Naive thymus-derived CD4-positive, alpha-beta T cell (primary cell): ENCODE results near the gene ZNF35. TPM values are rescaled to one million over a fixed set of nuclear protein-coding genes. Genes with fewer than 3 reads are reported as not detected.
A peak's percentile ranks its signal among the peaks of the same experiment; 100 is the strongest.

Experiments
- ATAC-seq: fragments of 150-1000 bp; cut with Tn5 transposase; 2 replicates; pipeline ENCODE4 v1.10.0; 2021; ENCODE audit warnings: mild to moderate bottlenecking, moderate library complexity
- CTCF ChIA-PET: fragments of 350-600 bp; sonication (Branson Sonifier 250); formaldehyde crosslinking; loops from one replicate; lab custom pipeline; 2021; ENCODE audit warnings: antibody characterized with exemption; lab: Charles Lee
- POLR2A ChIA-PET: fragments of 350-600 bp; sonication (Branson Sonifier 250); formaldehyde crosslinking; loops from one replicate; lab custom pipeline; 2021; ENCODE audit warnings: antibody characterized with exemption, inconsistent platforms; lab: Charles Lee
- DNase-seq, 9 donors: peaks; one replicate each; pipeline versions ENCODE4 v3.0.0 to v3.0.0-alpha.2; 2020 to 2022; ENCODE audit warnings: mixed read lengths in 1 of 9
- H3K27ac ChIP-seq: one replicate; pipeline ENCODE4 v1.7.0; 2013; ENCODE audit warnings: mild to moderate bottlenecking, low read depth, low read length, moderate library complexity
- H3K27me3 ChIP-seq, 2 donors: one replicate each; pipeline ENCODE4 v1.7.0; 2013; ENCODE audit warnings: low read length in 2 of 2, mild to moderate bottlenecking in 2 of 2, moderate library complexity in 2 of 2; ENCODE audit not compliant: control insufficient read depth in 2 of 2, insufficient read depth in 2 of 2
- H3K36me3 ChIP-seq, 3 experiments: 1 replicate in 2 of 3; 2 replicates in 1 of 3; pipeline ENCODE4 v1.7.0; 2013; ENCODE audit warnings: low read length in 3 of 3, mild to moderate bottlenecking in 3 of 3, moderate library complexity in 1 of 3; ENCODE audit not compliant: insufficient read depth in 3 of 3, control insufficient read depth in 2 of 3
- H3K4me1 ChIP-seq, 2 donors: one replicate each; pipeline ENCODE4 v1.7.0; 2013; ENCODE audit warnings: low read length in 2 of 2, mild to moderate bottlenecking in 2 of 2, moderate library complexity in 1 of 2; ENCODE audit not compliant: control insufficient read depth in 2 of 2, insufficient read depth in 2 of 2
- H3K4me3 ChIP-seq: 2 replicates; pipeline ENCODE4 v1.7.0; 2013; ENCODE audit warnings: mild to moderate bottlenecking, low read length
- H3K9me3 ChIP-seq, 3 experiments: 1 replicate in 2 of 3; 2 replicates in 1 of 3; pipeline ENCODE4 v1.7.0; 2013; ENCODE audit warnings: low read length in 3 of 3; ENCODE audit not compliant: control insufficient read depth in 2 of 3
- H3K27ac Mint-ChIP-seq, 9 donors: one replicate each; pipeline ENCODE4 v1.8.0; 2020 to 2022; ENCODE audit warnings: mixed read lengths in 9 of 9, mild to moderate bottlenecking in 8 of 9, moderate library complexity in 5 of 9, inconsistent platforms in 2 of 9
- H3K27me3 Mint-ChIP-seq, 5 donors: one replicate each; pipeline ENCODE4 v1.8.0; 2021 to 2022; ENCODE audit warnings: mixed read lengths in 5 of 5, mild to moderate bottlenecking in 1 of 5
- H3K36me3 Mint-ChIP-seq, 5 donors: one replicate each; pipeline ENCODE4 v1.8.0; 2020 to 2022; ENCODE audit warnings: mixed read lengths in 5 of 5, mild to moderate bottlenecking in 3 of 5, inconsistent platforms in 1 of 5
- H3K4me1 Mint-ChIP-seq, 7 donors: one replicate each; pipeline ENCODE4 v1.8.0; 2020 to 2022; ENCODE audit warnings: mixed read lengths in 7 of 7, mild to moderate bottlenecking in 3 of 7, inconsistent platforms in 1 of 7
- H3K4me3 Mint-ChIP-seq, 10 donors: one replicate each; pipeline ENCODE4 v1.8.0; 2020 to 2022; ENCODE audit warnings: mild to moderate bottlenecking in 10 of 10, mixed read lengths in 10 of 10, moderate library complexity in 6 of 10, inconsistent platforms in 2 of 10
- H3K9me3 Mint-ChIP-seq, 11 donors: one replicate each; pipeline ENCODE4 v1.8.0; 2020 to 2022; ENCODE audit warnings: mixed read lengths in 11 of 11, mild to moderate bottlenecking in 4 of 11, inconsistent platforms in 1 of 11, moderate library complexity in 1 of 11
- intact Hi-C, 2 donors: fragments of 100-400 bp; cut with micrococcal nuclease; formaldehyde crosslinking; loops; one replicate each; pipeline ENCODE4 v1.15.1; 2023
- polyA plus RNA-seq, 2 donors: library from polyadenylated mRNA; unstranded; fragments of 300-500 nt; fragmentation: Illumina TruSeq; gene quantifications; one replicate each; pipeline ENCODE4 v1.2.3, GENCODE V29; 2021
- total RNA-seq, 6 experiments: library from RNA in 5 of 6; stranded (reverse) in 5 of 6; gene quantifications; 1 replicate in 5 of 6; 2 replicates in 1 of 6; pipeline ENCODE4 v1.2.3 and lab custom pipeline; 2021 to 2026

Gene ZNF35
- total and polyA plus RNA-seq, 7 experiments from 2014 or later = 0.14 to 3.2 (median 2.0) TPM

GRCh38 chr3:44678480-44679116 is 30.1 kb downstream of the ZNF35 start:
- H3K27me3 ChIP-seq = no peaks in the 10 kb centered on the region
- CTCF ChIA-PET = no interaction called here
- H3K9me3 ChIP-seq = peaks cover 0 to 44% (median 0%) of the 10 kb centered on the region in 3 experiments
- H3K36me3 ChIP-seq = peaks cover 0 to 1% (median 0%) of the 10 kb centered on the region in 3 experiments
- no peak overlapping the region for H3K4me3 ChIP-seq
- Mint-ChIP-seq H3K36me3 (peaks cover 5 to 52% (median 38%) of the 10 kb centered on the region in 5 donors), H3K4me1 (no peaks in the 10 kb centered on the region), H3K4me3 (no peak overlapping the region), H3K27ac (no peak overlapping the region), H3K27me3 (peaks cover 0 to 6% (median 0%) of the 10 kb centered on the region in 5 donors), H3K9me3 (peaks cover 11 to 95% (median 42%) of the 10 kb centered on the region in 11 donors)
- POLR2A ChIA-PET = no interaction called here
- intact Hi-C loops = no loop called here
- no peak for ATAC-seq
- DNase-seq = no peak
- H3K4me1 ChIP-seq = no peaks in the 10 kb centered on the region
- no peak overlapping the region for H3K27ac ChIP-seq

DNA sequence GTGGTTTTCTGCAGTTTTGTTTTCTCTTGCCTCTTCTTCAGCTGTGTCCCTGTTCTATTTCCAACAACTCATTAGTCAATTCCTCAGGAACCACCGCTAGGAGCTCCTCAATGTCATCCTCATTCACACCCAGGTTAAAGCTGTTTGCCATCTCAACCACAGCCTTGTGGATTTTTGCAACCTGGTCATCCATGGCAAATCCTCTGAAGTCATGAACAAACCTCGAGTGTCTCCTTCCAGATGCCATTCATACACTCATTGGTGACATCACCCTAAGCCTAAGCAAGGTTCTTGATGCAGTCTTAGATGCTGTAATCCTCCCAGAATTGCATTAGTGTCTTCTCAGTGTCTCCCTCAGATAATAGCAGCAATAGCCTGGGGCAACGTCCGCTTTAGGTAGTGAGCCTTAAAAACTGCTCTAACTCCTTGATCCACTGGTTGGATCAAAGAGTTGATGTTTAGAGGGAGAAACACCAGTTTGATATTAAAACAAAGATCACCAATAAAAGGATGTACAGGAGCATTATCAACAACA is 32.5 kb downstream of the ZNF35 start:
- peaks cover 16 to 96% (median 46%) of the 10 kb centered on the region in 11 donors for H3K9me3 Mint-ChIP-seq
- no peak overlapping the region for H3K27ac Mint-ChIP-seq
- POLR2A ChIA-PET = interaction anchor here (1.0 kb wide), 1 partner anchor 26 kb away, joined by 4 read pairs; no protein-coding TSS in a partner anchor
- H3K36me3 Mint-ChIP-seq = peaks cover 23 to 63% (median 51%) of the 10 kb centered on the region in 5 donors
- no peak overlapping the region for H3K4me3 ChIP-seq
- no peak overlapping the region for H3K4me3 Mint-ChIP-seq
- peaks cover 7 to 19% (median 13%) of the 10 kb centered on the region in 7 donors for H3K4me1 Mint-ChIP-seq
- CTCF ChIA-PET = no interaction called here
- peaks cover 0 to 6% (median 0%) of the 10 kb centered on the region in 3 experiments for H3K36me3 ChIP-seq
- peaks cover 0 to 50% (median 0%) of the 10 kb centered on the region in 3 experiments for H3K9me3 ChIP-seq
- H3K27ac ChIP-seq = no peak overlapping the region
- DNase-seq = no peak
- H3K27me3 ChIP-seq = no peaks in the 10 kb centered on the region
- no peak for ATAC-seq
- intact Hi-C loops = no loop called here
- H3K4me1 ChIP-seq = no peaks in the 10 kb centered on the region
- H3K27me3 Mint-ChIP-seq = peaks cover 0 to 13% (median 11%) of the 10 kb centered on the region in 5 donors

DNA sequence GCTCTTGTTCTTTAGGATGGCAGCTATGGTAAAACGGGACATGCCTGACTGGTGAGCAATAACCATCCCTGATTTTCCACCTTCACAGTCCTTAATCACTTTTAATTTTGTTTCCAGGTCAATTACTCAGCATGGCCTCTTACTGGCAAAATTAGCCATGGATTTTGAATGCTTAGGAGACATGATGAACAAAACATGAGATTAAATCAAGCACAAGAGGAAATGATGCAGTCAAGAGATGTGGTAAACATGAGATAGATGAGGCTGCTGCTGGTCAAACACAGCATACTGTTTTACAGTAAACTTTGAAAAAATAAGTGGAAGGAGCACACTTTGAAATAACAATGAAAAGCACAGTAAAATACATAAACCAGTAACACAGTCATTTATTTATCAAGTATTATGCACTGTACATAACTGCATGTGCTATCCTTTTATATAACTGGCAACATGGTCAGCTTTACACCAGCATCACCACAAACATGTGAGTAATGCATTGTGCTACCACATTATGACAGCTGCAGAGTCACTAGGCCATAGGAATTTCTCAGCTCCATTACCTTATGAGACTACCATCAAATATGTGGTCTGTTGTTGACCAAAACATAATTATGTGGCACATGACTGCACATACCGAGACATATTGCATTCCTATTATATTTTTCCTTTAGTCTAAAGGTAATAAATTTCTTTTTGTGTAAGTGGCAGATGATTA is 33.8 kb downstream of the ZNF35 start:
- Mint-ChIP-seq H3K36me3 (peaks cover 23 to 62% (median 48%) of the 10 kb centered on the region in 5 donors), H3K27me3 (peaks cover 1 to 25% (median 11%) of the 10 kb centered on the region in 5 donors), H3K4me3 (no peak overlapping the region), H3K27ac (no peak overlapping the region), H3K9me3 (peaks cover 22 to 96% (median 44%) of the 10 kb centered on the region in 11 donors), H3K4me1 (peaks cover 7 to 22% (median 17%) of the 10 kb centered on the region in 7 donors)
- no peak overlapping the region for H3K27ac ChIP-seq
- H3K4me3 ChIP-seq = no peak overlapping the region
- ATAC-seq (no peak), DNase-seq (no peak)
- ChIA-PET POLR2A (no interaction called here), CTCF (interaction anchor here (0.7 kb wide), 1 partner anchor 359 kb away, joined by 3 read pairs; no protein-coding TSS in a partner anchor)
- intact Hi-C loops = no loop called here
- peaks cover 0 to 50% (median 0%) of the 10 kb centered on the region in 3 experiments for H3K9me3 ChIP-seq
- H3K36me3 ChIP-seq = peaks cover 0 to 6% (median 0%) of the 10 kb centered on the region in 3 experiments
- no peaks in the 10 kb centered on the region for H3K27me3 ChIP-seq
- no peaks in the 10 kb centered on the region for H3K4me1 ChIP-seq

DNA sequence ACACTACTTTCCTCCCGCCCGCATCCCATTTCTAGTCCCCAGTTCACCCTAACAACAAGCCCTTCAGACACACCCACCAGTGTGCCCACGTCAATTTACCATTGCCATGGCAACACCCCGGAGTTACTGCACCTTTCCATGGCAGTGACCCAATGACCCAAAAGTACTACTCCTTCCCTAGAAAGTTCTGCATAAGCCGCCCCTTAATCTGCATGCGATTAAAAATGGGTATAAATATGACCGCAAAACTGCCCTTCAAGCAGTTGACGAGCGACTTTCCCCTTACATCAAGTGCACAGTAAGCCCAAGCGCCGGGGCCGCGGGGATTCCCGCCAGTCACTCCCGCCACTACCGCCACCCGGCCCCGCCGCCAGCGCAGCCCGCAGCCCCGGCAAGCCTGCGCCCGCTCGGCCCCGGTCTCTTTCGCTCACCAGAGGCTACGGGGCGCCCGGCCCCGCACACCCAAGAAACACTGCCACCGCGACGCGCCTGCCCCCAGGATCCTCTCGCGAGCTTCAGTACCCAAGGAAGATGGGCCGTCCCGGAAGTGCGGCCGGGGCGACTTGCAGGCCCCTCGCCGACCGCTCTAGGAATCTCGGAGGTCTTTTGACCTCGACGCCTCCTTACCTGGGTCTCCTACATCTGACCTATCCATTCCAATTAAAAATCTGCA is 36.7 kb downstream of the ZNF35 start:
- ATAC-seq = peak; percentile 79
- Histone ChIP-seq H3K27me3 (no peaks in the 10 kb centered on the region), H3K4me1 (no peaks in the 10 kb centered on the region), H3K27ac (peak overlapping the region; percentile 26), H3K9me3 (peaks cover 0 to 32% (median 0%) of the 10 kb centered on the region in 3 experiments), H3K4me3 (peak overlapping the region; percentile 25), H3K36me3 (peaks cover 0 to 6% (median 0%) of the 10 kb centered on the region in 3 experiments)
- peaks cover 23 to 69% (median 57%) of the 10 kb centered on the region in 5 donors for H3K36me3 Mint-ChIP-seq
- H3K27ac Mint-ChIP-seq = peak overlapping the region in 8 of 9 donors; percentile 3 to 92 (median 62)
- ChIA-PET POLR2A (no interaction called here), CTCF (no interaction called here)
- H3K9me3 Mint-ChIP-seq = peaks cover 21 to 91% (median 54%) of the 10 kb centered on the region in 11 donors
- H3K4me1 Mint-ChIP-seq = peaks cover 7 to 22% (median 17%) of the 10 kb centered on the region in 7 donors
- peak; percentile 7 to 56 (median 31) for DNase-seq
- intact Hi-C loops = loop anchor here in 1 of 2 donors (1.0 kb wide), 2 partner anchors 44 to 60 kb away; partner anchors contain the start of genes ZNF197 and ZNF501
- peak overlapping the region; percentile 76 to 94 (median 86) for H3K4me3 Mint-ChIP-seq
- peaks cover 12 to 47% (median 28%) of the 10 kb centered on the region in 5 donors for H3K27me3 Mint-ChIP-seq

GRCh38 chr3:44687898-44688297 is 39.4 kb downstream of the ZNF35 start:
- H3K4me3 Mint-ChIP-seq = no peak overlapping the region
- ChIA-PET CTCF (no interaction called here), POLR2A (no interaction called here)
- H3K27ac Mint-ChIP-seq = no peak overlapping the region
- peaks cover 23 to 56% (median 38%) of the 10 kb centered on the region in 5 donors for H3K36me3 Mint-ChIP-seq
- peaks cover 0 to 13% (median 0%) of the 10 kb centered on the region in 3 experiments for H3K9me3 ChIP-seq
- peaks cover 7 to 22% (median 17%) of the 10 kb centered on the region in 7 donors for H3K4me1 Mint-ChIP-seq
- H3K27me3 ChIP-seq = no peaks in the 10 kb centered on the region
- peaks cover 0 to 6% (median 0%) of the 10 kb centered on the region in 3 experiments for H3K36me3 ChIP-seq
- peaks cover 12 to 73% (median 53%) of the 10 kb centered on the region in 5 donors for H3K27me3 Mint-ChIP-seq
- peaks cover 12 to 89% (median 52%) of the 10 kb centered on the region in 11 donors for H3K9me3 Mint-ChIP-seq
- no peak overlapping the region for H3K27ac ChIP-seq
- intact Hi-C loops = no loop called here
- no peaks in the 10 kb centered on the region for H3K4me1 ChIP-seq
- H3K4me3 ChIP-seq = no peak overlapping the region
- DNase-seq (no peak), ATAC-seq (no peak)
